Fibroblast of skin of right quadriceps (primary cell): ENCODE data around the gene TP53TG5.
A peak's percentile ranks its signal among the peaks of the same experiment; 100 is the strongest.

ENCODE experiments used
- DNase-seq: peaks from one replicate; pipeline ENCODE4 v3.0.0-alpha.2; 2013

TP53TG5 gene

GRCh38 chr20:45405571-45406259 lies 27.6 kb upstream of the TP53TG5 start:
- peak; percentile 7 for DNase-seq

- no peak for DNase-seq
Observed at GRCh38 chr20:45404438-45404837, 26.3 kb upstream of the TP53TG5 start.

GRCh38 chr20:45402946-45403345 lies 24.8 kb upstream of the TP53TG5 start:
- no peak for DNase-seq

GRCh38 chr20:45400346-45401031 lies 22.4 kb upstream of the TP53TG5 start:
- DNase-seq = no peak

- no peak for DNase-seq
Observed at GRCh38 chr20:45399018-45399417, 20.9 kb upstream of the TP53TG5 start.

- DNase-seq = no peak
Observed at GRCh38 chr20:45395114-45395415, 16.9 kb upstream of the TP53TG5 start.

- DNase-seq = no peak
Observed at GRCh38 chr20:45394221-45395113, 16.3 kb upstream of the TP53TG5 start.

GRCh38 chr20:45392733-45393132 lies 14.6 kb upstream of the TP53TG5 start:
- DNase-seq = no peak

GRCh38 chr20:45391559-45391958 lies 13.4 kb upstream of the TP53TG5 start:
- DNase-seq = no peak

- DNase-seq = no peak
Observed at GRCh38 chr20:45390931-45391330, 12.8 kb upstream of the TP53TG5 start.

GRCh38 chr20:45387274-45387673 lies 9.1 kb upstream of the TP53TG5 start:
- DNase-seq = no peak

- no peak for DNase-seq
Observed at GRCh38 chr20:45377269-45377668, 856 bp downstream of the TP53TG5 start.

- no peak for DNase-seq
Observed at GRCh38 chr20:45374966-45375365, 3.2 kb downstream of the TP53TG5 start.

- no peak for DNase-seq
Observed at GRCh38 chr20:45374101-45374467, 4.0 kb downstream of the TP53TG5 start.

- peak; percentile 74 for DNase-seq
Observed at GRCh38 chr20:45373353-45374100, 4.6 kb downstream of the TP53TG5 start.

- no peak for DNase-seq
Observed at GRCh38 chr20:45372646-45373352, 5.3 kb downstream of the TP53TG5 start.

- no peak for DNase-seq
Observed at GRCh38 chr20:45372241-45372640, 5.9 kb downstream of the TP53TG5 start.

- DNase-seq = no peak
Observed at GRCh38 chr20:45370571-45371160, 7.5 kb downstream of the TP53TG5 start.

- no peak for DNase-seq
Observed at GRCh38 chr20:45368221-45368980, 9.7 kb downstream of the TP53TG5 start.

GRCh38 chr20:45367126-45367525 lies 11.0 kb downstream of the TP53TG5 start:
- DNase-seq = no peak

- DNase-seq = no peak
Observed at GRCh38 chr20:45366631-45367030, 11.5 kb downstream of the TP53TG5 start.
